Esophagus muscularis mucosa (tissue), 3 donors: ENCODE data around the gene PPP1R17.

Experiments used
- POLR2A ChIP-seq: fragments of 450-650 bp; IDR thresholded peaks from one replicate; pipeline ENCODE4 v1.6.1; 2017; ENCODE audit warnings: antibody characterized with exemption, moderate library complexity, mild to moderate bottlenecking, low read depth
- TF ChIP-seq, protein P1 (sequence below), 3 experiments: fragments of 200-600 bp in 2 of 3; fragments of 450-650 bp in 1 of 3; sonication (generic) in 2 of 3; IDR thresholded peaks; one replicate each; pipeline ENCODE4 v1.5.1; 2017 to 2019; ENCODE audit warnings: antibody characterized with exemption in 3 of 3, mild to moderate bottlenecking in 2 of 3, moderate library complexity in 1 of 3

DNA sequence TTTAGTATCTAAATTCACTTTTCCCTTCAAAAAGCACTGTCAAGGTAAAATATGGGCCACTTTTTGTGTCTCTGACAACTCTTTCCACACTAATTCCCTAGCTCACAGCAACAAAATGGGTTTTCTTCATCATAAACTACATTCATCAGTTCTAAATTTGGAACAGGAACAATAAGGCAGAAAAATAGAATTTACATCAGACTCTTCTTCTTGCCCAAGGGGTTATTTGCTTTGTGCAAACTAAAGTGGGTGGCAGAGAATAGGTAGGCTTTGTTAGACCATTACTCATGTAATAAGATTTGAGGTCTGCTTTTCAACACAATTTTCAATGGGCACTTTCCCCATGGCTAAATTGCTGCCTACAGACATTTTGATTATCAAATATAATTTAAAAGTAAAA lies 17.6 kb upstream of the PPP1R17 start:
- TF ChIP-seq, protein P1, sequence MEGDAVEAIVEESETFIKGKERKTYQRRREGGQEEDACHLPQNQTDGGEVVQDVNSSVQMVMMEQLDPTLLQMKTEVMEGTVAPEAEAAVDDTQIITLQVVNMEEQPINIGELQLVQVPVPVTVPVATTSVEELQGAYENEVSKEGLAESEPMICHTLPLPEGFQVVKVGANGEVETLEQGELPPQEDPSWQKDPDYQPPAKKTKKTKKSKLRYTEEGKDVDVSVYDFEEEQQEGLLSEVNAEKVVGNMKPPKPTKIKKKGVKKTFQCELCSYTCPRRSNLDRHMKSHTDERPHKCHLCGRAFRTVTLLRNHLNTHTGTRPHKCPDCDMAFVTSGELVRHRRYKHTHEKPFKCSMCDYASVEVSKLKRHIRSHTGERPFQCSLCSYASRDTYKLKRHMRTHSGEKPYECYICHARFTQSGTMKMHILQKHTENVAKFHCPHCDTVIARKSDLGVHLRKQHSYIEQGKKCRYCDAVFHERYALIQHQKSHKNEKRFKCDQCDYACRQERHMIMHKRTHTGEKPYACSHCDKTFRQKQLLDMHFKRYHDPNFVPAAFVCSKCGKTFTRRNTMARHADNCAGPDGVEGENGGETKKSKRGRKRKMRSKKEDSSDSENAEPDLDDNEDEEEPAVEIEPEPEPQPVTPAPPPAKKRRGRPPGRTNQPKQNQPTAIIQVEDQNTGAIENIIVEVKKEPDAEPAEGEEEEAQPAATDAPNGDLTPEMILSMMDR (IDR thresholded peaks at IDR 0.05): no peak
- no peak for TF ChIP-seq POLR2A
